HG03064 (cell line): Measurements from ENCODE around the gene ETS2.

Source experiments
- ATAC-seq: cut with Tn5 transposase; IDR thresholded peaks from one replicate; pipeline ENCODE4 v1.9.1; 2021; ENCODE audit warnings: low read depth; ENCODE audit not compliant: unreplicated experiment

ETS2 gene

DNA sequence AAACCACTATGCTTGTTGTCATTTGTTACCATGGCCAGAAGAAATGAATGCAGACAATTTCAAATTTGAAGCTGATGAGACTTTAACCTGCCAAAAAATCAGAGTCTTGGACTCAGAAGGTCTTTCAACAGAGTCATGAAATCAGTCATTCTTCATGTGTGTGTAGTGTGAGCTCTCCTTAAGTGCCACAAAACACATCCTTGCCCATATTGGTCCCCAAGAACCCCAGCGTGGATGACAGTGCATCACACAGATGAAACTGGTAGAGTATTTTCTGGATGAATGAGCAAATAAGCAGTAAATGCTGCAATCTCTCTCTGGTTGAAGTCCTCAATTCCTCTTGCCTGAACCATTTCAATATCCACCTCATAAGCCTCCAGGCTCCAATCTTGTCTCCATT is 28.7 kb upstream of the ETS2 start:
- ATAC-seq = no peak

DNA sequence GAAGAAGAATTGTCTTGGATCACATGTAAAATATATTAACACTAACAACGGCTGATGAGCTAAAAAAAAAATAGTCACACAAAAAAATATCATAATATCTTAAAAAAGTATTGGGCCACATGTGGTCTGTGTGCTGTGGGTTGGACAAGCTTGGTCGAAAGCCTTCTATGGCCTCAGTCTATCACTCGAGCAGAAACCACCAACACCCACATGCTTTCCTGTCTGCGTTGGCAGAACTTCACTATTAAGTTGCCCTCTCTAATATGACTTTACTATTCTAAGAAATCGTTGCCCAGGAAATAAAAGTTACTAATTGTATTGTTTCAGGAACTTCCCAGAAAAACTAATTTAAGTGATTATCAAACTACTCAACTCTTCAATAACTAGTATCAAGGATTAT is 28.2 kb upstream of the ETS2 start:
- no peak for ATAC-seq

DNA sequence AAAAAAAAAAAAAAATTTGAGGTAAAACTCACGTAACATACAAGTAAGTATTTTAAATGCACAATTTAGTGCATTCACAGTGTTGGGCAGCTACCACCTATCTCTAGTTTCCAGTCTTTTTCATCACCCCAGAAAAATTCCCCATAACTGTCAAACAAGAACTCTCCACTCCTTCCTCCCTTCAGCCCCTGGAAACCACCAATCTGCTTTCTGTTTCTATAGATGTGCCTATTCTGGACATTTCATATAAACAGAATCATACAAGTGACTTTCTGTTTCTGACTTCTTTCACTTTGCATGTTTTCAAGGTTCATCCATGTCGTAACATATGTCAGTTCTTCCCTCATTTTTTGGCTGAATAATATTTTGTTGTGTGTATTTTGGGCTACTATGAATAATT is 24.9 kb upstream of the ETS2 start:
- no peak for ATAC-seq

DNA sequence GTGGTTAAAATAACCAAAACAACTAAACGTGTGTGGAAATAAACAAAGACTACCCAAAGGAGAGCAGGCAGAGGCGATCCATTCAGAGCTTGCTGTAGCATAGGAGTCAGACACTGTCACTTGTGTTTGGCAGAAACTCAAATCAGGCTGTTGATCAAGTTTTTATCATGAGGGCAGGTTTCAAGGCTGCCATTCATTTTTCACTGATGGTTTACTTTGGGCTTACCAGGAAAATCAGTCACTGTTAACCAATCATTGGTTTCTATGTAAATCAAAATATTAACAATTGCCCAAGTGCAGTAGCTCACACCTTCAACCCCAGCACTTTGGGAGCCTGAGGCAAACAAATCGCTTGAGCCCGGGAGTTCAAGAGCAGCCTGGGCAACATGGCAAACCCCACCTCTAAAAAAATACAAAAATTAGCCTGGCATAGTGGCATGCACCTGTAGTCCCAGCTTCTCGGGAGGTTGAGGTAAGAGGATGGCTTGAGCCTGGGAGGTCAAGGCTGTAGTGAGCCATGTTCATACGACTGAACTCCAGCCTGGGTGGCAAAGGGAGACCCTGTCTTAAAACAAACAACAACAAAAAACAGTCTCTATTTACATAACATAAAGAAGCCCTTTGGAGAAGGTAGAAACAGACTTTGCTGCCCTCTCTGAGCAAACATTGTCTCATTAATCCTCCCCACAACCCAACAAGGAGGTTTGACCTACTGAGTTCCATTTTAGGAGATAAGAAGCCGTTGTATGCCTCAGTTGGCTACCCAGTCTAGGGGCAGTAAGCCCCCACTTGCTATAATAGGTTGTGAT is 21.1 kb upstream of the ETS2 start:
- ATAC-seq = no peak

DNA sequence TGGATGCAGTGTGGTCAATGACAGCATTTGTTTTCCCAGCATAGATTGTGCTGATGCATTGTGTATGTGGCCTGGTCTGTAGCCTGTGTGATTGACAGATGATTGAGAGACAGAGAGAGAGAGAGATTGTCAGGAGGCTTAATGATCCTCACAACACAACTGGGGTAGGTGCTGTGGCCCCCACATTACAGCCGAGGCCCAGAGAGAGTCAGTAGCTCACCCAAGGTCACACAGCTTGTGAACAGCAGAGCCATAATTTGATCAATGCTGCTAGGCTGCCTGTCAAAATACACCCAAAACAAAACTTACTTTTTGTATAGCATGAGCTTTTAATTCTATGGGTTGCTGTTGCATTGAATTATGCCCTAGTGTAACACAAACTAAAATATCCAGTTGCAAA is 20.2 kb upstream of the ETS2 start:
- no peak for ATAC-seq

DNA sequence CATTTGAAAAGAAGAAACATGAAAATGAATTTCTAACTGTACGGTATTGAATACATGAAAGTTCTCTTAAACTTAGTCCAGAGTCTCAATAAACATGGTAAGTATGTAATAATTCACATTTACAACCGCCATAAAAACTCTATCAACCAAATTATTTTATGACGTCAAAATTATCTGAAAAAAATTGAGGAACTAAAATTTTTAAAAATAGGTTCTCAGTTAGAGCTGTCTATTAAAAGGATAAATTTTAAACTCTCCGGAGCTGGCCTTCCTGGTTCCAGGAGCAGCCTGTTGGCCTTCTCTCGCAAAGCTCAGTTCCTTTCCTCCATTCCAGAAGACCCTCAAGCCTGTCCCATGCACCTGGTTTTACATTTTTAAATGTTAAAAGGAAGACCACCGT is 18.7 kb upstream of the ETS2 start:
- ATAC-seq = no peak

DNA sequence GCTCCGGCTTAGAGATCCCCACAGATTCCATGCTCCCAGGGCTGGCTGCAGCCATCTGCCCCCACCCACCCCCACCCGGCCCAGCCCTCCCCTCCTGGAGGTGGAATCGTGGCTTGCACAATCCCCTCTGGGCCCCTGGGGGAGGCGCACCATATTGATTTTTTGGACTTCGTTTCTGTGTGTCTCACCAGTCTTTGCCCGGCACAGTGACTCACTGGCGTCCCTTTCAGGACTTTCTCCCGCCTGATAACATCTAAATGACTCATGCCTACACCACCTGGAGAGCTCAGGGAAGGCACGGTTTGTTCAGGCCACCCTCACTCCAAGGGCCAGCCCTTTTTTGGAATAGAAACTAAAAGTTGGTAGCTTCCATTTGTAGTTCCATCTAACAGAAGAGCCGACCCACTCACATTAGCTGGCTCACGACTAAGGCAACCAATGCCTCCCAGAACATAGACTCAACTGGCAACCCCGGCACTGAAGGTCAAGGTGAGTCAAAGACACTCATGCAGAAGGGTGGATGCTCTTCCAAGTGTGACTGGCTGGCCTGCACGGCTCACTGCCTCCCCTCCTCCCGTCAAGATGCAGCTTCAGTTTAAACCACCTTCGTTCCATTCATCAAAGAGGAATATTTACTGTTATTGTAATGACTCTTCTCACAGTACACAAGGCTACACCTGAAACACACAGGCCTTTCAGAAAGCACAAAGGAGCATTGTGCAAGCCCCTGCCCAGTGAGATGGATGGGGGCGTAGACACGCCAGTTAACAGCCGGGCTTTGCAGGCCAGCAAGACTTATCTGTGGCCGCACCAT is 18.1 kb upstream of the ETS2 start:
- ATAC-seq = no peak

DNA sequence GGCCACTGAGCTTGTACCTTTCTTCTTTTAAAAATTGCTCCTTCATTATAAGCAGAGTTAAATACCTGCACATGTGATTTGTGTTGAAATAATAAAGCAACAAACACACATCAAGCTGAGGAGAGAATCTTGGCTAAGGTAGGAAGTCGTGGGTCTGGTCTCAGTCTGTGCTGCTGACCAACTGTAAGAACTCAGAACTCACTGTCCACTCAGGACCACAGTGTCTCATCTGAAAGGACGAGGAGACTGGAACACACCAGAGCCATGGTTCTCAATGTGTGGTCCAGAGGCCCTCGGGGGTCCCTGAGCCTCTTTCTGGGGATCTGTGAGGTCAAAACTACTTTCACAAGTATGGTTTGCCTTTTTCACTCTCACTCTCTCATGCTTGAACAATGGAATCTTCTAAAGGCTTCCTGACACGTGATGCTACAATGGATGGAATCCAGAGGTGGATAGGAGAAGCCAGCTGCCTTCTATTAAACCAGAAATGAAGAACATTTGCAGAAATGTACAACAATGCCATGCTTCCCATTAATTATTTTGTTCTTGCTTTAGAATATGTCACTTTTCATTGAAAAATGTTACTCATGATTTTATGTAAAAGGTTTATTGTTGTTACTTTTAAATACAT is 17.3 kb upstream of the ETS2 start:
- ATAC-seq = no peak

DNA sequence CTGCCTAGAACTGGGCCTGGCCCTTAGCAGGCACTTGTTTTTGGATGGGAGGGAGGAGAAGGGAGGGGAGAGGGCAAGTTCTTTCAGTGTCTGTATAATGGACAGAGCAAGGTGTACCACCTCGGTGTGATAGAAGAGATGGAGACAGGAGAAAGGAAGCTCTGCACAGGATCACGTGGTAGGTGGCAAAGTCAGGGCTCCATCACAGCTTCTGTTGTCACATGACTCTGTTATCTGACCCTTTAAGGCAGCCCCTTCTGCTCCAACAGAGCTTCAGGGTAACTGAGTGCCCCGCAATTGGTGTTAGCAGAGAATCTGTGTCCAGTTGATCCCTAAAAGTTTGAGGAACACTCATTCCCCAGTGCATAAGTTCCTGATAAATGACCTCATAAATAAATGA is 16.5 kb upstream of the ETS2 start:
- no peak for ATAC-seq

DNA sequence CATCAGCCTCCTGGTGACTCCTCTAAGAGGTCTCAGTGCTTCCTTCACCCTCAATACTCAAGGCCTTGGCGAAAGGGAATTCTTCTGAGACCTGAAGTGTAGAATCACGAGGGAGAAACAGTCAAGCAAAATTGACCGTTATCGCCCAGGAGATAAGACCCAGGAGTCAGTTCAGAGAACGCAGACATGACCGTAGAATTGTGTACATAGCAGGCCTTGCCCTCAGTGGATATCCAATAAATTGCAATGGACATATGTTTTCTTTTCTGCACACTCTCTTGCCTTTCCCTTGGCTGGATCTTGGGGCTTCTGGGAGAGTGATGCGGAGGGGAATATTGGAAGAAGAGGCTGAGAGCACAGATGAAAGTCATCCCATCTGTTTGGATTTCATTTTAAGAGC is 15.7 kb upstream of the ETS2 start:
- no peak for ATAC-seq

DNA sequence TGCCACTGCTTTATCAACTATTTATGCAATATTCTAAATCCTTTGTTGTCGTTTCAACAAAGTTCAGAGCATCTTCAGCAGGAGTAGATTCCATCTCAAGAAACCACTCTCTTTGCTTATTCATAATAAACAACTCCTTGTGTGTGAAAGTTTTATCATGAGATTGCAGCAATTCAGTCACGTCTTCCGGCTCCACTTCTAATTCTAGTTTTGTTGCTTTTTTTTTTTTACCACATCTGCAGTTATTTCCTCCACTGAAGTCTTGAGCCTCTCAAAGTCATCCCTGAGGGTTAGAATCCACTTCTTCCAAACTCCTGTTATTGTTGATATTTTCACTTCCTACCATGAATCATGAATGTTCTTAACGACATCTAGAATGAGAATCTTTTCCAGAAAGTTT is 14.8 kb upstream of the ETS2 start:
- no peak for ATAC-seq

DNA sequence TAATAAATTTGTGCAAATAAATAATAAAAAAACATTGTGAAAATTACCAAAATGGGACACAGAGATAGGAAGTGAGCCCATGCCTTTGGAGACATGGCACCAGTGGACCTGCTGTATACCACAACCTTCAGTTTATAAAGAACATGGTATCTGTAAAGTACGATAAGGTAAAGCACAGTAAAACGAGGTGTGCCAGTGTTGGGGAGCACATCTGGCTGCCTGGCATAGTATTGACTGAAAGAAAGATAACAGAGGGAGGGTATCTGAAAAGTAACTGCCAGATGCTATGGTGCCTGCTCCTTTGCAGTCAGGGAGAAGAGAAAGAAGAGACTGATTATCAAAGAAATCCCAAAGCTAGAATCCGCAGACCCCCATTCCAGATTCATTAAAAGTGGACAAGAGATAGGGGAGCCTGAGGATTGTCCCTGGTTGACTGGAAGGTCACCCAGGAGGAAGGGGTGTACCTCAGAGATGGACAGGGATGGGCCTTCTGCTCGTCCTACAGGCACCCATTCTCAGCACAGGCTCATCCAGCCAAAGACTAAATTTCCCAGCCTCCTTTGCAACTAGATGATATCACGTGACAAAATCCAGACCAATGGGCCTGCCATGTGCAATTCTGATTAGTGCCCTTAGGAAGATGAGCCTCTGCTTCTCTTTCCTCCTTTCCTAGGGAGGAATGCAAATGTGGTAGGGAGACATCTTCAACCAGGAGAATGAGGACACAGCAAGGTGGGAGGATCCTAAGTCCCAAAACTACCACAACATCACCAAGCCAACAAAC is 12.9 kb upstream of the ETS2 start:
- no peak for ATAC-seq

DNA sequence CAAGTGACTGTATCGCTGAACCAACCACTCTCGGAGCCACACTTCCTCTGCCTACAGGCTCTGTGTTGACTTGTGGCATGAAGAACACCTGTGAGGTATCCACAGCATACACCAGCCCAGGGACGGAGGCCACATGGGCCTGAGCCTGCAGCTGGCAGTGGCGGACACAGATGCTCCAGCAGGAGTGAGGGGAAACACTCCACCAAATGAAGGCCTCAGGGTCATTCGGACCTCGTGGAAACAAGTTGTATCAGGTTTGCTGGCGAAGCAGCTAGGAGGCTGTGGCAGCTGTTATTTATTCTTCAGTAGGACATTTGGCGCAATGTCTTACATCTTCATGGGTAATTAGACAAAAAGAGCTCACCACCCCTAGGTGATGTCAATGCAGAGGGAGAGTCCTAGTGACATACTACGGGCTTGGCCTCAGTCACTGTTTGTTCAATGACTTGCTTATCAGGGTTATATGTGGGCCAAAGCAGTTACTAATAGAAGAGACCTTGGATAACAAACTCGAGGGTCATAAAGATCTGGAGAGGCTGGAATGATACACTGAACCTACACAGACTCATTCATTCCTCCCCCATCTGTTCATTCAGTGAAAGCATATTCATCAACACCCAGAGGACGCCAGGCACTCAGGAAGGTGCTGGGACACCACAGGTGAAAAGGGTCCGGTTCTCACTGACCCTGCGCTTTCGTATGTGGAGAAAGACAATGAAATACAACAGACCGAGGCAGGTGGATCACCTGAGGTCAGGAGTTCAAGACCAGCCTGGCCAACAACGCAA is 11.6 kb upstream of the ETS2 start:
- no peak for ATAC-seq

DNA sequence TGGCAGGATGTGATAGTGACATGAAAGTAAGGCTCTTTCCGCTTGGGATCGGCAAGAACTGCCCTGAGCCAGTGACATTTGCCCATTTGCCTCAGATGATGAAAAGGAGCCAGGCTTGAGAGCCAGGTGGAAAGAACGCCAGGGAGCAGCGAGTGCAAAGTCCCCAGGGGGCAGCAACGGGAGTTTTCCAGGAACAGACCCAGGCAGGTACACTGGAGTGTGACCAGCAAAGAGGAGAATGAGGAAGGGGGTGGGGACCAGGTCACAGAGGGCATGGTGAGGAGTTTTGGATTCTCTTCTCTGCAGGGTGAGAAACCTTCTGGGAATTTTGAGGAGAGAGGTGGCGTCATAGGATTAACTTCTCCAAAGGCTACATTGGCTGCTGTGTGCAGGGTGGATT is 10.8 kb upstream of the ETS2 start:
- no peak for ATAC-seq

DNA sequence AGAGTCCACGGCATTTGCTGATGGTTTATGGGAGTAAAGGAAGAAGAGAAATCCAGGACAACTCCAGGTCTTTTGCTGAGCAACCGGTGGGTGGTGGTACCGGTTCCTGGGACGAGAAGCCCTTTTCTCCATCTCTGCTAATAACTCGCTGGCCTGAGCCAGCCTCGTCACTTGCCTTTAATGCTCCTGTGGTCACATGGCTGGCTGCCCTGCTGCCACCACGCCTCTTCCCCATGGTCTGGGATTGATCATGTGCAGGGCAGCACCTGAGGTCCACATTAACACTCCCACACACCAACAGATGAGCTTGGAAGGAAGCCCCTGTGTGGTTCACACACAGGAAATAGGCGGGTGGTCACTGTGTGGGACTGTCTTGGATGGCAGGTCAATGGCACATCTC is 10.3 kb upstream of the ETS2 start:
- ATAC-seq = no peak

DNA sequence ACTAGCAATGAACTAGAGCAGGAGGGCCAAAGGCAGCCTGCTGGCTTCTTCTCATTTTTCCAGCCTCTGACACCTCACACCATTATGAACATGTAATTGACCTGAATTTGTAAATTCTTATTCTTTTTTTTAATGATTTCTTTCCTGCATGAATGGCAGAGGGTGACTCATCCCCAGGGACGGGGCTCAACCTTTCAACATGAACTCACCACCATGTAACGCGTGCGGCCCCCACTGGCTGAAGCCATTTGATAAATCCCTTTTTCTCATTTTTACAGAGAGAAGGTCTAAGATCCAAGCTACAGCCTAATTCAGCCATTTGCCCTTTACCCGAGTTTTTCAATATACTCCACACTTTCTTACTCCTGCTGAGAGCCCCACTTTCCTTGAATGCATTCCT is 9.3 kb upstream of the ETS2 start:
- ATAC-seq = no peak

DNA sequence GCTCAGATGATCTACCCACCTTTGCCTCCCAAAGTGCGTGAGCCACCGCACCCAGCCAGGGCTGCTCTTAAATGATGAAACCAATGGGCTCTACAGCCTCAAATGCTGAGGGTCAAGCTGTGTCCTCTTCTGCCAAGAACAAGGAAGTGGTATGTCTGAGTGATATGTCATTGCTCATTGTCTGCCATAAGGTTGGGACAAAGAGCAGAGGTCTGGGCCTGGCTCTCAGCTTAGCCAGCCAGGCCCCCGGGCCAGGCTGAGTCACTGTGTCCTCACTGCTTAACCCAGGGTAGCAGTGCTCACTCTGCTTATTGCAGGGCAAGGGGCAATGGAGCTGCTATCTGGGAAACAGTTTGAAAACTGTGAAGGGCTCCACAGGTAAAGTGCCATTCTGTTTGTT is 8.3 kb upstream of the ETS2 start:
- ATAC-seq = no peak

DNA sequence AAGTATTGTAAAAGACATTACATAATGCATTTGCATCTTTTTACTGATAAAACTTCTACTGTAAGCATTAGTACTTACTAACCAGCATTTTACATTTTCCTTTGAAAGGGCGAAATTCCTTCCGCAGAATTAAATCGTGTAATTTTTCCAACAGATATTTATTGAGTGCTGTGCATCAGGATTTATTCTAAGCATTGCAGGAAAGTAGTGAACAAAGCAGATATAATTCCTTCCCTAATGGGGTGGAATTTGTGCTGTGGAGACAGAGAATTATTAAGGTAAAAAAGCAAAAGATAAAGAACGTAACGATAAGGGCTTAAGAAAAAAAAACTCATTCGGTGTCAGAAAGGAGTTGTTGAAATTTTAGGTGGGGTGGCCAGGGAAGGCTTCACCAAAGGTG is 7.6 kb upstream of the ETS2 start:
- ATAC-seq = no peak

DNA sequence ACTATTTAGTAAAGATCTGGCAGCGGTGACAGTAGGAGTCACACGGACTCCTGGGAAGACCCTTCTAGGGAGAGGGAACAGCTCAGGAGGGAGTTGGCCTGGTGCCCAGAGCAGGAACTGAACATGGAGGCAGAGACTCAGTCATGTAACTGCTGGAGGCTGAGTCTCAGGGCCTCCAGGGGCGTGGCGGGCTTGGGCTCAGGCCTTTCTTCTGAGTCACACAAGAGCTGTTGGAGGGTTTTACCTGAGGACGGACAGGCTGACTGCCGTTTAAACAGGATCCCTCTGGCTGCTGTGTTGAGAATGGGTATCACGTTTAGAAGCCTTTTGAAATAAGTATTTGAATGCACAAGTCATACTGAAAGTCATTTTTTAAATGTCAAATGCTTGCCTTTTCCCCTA is 7.2 kb upstream of the ETS2 start:
- no peak for ATAC-seq
